Stimulated activated CD4-positive, alpha-beta T cell treated with anti-CD3 and anti-CD28 coated beads, Interleukin-15, amount 100 ng/mL, for 24 hours (primary cell): ENCODE measurements around the gene SEZ6.

Experiments used
- DNase-seq: peaks from one replicate; pipeline ENCODE4 v3.0.0-alpha.2; 2020

SEZ6 gene

DNA sequence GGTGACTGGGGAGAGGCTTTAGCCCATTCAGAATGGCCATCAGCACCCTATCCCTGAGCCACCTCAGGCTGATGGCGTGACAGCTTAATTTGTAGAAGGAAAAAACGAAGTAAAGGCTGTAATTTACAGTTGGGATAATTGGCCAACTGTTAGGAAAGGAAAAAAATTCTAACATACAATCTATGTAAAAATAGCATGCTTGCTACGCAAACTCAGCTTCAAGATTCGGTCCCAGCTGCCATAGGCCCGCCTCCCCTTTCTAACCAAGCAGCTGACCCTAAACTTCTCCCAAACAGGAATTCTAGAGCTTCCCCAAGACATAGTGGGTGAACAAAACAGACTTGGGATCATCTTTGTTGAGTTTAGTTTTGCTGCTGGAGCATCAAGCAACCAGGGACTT, 4.9 kb downstream of the SEZ6 start:
- DNase-seq = no peak

DNA sequence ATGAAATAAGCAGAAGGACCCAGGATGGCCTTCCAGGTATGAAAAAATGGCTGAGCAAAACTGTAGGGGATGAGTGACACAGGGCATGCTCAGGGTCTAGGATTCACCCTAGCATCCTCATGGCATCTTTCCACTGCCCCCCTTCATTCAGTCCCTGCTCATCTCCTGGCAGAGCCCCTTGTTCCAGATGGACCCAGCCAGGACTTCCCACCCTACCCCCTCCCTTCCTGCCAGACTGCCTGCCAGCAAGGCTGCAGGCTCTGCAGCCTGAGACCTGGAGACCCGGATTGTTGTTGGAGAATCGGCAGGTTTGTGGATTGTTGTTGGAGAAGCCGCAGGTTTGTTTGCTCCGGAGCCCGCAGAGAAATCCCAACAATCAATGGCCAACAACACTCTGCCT, 6.6 kb downstream of the SEZ6 start:
- no peak for DNase-seq

DNA sequence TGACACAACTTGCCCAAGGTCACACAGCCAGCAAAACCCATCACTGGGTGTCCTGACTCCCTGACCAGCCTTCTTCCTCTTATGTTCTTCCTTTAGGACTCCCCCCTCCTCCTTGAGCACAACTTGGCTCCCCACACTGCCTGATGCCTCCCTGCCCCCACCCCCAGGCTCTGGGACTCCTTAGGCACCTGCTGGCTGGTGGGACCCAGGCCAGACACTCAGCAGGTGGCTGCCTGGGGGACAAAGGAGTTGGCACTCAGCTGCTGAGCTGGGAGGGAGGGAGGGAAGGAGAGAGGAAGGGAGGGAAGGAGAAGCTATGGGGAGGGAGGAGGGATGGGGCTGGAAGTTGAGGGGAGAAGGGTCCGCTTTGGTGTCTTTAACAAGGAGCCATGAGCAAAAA, 8.0 kb downstream of the SEZ6 start:
- DNase-seq = no peak

DNA sequence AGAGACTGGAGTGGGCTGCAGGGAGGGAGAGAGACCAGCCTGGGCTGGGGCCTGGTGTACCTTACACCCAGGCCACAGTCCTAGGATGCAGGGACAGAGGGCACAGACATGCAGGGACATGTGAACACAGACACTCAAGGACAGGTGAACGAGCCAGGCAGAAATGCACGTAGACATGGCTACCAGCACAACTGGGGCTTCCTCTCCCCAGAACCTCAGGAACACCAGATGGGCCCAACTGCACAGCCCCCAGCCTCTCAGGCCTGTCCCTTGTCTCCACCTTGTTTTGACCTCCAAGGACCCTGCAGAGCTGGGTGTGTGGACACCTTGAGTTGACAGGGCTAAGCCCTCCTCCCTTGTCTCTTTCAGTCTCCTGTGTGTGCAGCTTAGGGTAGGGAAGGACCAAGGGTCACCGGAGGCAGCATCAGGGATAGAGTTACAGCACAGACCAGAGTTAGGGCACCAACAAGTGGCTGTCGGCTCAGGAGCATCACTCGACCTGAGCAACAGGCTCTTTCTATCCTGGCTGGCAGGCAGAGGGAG, 9.2 kb downstream of the SEZ6 start:
- DNase-seq = no peak

DNA sequence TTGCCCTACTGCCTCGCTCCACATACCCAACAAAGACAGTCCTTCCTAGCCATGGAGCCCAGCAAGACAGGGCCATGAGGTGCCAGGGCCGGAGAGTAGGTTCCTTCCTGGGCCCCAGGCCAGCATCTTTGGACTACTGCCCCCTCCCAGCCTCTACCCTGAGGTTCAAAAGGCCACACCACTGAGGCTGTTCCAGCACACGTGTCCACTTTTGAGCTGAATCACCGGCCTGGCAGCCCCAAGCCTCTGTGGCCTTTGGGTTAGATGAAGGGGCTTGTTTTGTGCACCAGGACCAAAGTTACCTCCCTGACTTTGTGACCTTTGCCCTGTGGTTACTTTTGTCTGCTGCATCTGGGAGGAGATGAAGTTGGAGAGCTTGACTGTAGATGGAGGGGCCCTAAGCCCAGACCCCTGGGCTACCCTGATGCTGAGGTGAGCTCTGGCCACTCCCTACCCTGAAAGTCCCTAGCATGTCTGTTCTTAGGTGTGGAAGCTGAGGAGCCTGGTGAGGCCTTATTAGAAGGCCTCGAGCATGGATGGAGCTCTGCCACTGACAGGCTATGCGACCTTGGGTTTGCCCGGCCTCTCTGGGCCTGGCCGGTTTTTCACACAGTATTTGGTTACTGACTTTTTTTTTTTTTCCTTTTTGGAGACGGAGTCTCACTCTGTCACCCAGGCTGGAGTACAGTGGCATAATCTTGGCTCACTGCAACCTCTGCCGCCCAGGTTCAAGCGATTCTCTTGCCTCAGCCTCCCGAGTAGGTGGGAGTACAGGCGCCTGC, 12.0 kb downstream of the SEZ6 start:
- no peak for DNase-seq

DNA sequence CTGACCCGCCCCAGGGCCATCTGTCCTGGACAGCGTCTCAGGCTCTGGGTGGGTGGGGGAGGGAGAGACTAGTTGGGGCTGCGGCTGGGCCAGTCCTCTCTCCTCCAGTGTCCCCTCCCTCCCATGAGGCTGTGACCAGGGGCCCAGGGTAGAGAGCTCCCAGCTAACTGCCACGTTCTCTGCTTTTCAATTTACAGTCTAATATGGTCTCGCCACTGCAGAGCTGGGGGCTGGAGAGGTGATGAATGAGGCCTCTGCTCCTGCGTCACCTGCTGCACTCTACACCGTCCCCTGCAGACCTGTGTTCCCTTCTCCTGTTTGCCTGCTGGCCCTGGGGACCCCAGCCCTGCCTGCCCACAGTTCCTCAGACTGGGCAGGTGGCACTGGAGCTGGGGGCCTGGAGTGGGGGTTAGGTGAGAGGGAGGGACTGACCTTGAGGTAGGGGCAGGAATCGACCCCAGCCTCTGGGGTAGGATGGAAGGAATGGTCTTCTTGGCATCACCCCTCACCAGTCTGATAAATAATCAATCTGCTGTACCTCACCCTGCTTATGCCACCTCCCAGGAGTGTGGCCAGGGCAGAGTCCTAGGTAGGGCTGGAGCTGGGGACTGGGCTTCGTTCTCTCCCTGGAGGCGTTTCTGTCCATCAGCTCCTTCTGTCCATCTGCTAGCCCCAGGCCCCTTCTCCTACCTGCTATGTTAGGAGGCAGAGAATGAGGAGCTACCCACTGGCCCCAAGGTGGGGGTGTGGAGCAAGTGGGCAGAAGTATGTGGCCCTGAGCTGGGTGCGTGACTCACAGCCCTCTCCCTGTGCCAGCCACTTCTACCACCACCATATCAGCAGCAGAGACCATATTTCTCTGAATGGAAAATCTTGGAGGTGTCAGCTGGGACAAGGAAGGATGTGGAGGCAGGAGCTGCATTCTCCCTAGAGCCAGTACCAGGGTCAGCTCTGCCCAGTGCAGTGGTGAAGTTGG, 12.9 kb downstream of the SEZ6 start:
- no peak for DNase-seq

DNA sequence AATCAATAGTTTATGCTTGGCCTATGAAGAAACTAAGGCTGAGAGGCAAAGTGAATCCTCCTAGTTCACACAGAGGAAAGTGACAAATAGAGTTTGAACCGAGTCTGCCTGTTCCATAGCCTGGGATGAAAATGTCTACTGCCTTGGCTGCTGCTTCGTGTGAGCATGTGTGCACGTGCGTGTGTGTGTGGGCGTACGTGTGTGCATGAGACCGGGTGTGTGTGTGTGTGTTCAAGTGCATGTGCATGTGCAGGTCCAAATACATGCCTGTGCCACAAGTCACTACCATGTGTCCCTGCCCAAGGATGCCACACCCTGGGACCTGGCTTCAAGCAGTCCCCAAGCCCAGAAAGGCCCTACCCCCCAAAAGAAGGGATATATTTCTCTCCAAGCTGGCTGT, 13.6 kb downstream of the SEZ6 start:
- DNase-seq = no peak

DNA sequence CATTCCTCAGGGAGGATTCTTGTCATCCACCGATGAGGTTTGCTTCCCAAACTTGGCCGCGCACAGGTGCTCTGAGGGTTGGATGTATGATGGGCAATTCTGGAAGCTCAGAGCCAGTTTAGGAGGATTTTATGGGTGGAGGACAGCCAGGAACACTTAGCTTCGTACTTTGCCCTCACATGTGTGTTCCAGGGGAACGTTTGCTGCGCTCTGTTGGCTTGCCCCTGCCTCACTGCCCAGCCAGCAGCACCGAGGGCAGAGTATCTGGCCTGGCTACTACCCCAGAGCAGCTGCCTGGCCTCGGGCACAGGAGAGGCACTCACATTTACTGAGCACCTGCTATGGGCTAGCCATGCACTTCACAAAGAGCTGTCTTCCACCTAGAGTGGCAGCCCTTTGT, 14.1 kb downstream of the SEZ6 start:
- DNase-seq = no peak

DNA sequence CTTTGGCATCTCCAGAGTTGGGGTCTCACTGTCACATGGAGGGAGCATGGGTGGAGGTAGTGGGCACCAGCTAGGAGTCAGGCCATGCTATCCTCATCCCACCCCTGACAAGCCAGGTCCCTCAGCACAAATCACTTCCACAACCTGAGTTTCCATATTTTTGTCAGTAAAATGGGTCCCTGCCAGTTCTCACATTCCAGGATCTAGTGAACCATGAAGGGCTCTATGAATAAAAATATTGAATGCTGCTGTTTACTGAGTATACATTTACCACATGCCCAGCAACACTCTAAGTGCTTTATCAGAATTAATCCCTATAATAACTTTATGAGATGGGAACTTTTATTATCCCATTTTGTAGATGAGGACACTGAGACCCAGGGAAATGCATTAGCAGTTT, 16.8 kb downstream of the SEZ6 start:
- no peak for DNase-seq

DNA sequence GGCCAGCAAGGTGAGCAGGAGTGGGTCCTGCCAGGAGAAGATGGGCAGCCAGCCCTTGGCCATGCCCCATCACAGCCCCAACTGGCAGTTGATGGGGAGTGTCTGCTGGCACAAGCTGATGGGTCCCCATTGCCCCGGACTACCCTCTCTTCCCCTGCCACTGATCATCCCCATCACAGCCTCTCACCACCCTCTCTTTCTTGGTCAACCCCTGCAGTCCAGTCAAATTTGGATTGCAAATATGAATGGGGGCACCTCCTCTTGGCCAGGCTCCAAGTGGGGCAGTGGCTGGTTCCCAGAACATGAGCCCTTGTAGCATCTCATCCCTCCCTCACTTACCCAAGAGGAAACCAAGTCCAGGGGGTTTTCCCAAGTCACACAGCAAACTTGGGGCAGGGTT, 17.4 kb downstream of the SEZ6 start:
- DNase-seq = no peak

DNA sequence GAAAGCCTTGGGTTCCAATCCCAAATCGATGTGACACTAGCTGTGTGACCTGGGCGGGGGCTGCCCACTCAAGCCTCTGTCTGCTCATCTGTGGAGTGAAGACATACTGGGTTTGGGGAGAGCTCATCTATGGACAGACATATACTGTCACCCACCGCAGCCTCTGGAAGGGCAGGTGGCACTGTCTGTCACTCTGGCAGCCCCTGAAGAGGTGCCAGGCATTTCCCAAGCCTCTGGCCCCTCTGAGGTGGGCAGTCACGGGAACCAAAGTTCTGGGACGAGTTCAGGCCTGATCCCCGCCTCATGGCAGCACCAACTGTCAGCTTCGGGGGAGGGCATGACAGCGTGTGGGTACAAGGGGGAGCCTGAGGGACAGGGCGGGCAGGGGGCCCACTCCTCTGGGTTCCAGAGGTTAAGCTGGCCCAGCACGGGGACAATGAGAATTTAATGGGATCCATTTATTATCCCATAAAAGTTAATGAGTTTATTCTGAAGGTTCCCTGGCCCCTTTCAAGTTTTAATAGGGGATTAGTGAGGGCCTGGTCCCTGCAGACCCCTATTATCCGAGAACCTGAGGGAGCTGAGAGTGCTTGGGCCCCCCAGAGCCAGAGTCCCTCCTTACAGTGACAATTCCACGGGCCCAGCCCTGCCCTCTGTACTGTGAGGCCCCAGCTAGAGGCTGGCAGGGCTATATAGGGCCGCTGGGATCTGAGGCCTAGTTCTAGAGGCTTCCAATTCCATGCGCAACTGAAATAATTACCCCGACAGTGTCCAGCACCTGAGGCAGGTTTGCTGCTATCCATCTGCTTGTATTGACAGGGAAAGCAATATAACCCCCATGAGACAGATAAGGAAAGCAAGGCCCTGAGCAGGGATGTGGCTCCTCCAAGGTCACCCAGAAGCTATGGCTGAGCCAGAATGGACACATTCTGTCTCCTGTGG, 18.8 kb downstream of the SEZ6 start:
- no peak for DNase-seq

DNA sequence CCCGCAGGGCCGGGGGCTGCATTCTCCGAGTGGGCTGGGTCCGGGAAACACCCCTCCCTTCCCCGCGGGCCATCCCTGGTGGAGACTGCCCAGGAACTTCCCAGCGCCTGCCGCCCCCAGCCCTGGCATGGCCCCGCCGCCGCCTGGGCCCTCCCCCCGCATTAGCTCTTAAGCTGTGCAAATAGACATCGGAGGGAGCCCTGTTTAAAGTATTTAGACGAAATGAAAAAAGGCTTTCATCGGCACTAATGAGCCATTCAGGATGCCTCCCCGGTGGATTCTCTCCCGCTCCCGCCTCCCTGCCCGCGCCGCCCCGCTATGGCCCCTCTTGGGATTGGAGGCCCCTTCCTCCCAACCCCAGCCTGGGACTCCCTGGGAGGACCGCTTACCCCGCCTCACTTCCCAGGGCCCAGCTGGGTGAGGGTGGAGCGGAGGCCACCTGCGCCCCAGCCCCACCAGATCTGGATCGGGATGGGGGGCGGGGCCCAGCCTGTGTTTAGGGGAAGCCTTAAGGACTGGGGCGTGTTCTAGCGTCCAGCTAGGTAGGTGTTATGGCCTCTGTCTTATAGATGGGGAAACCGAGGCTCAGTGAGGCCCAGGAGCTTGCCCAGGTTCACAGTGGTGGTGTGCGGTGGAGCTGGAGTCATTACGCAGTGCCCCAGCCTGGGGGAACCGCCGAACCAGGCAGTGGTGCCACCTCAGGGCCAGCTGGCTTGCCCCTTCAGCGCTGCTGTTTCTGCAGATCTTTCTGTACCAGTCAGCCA, 19.7 kb downstream of the SEZ6 start:
- DNase-seq = no peak

DNA sequence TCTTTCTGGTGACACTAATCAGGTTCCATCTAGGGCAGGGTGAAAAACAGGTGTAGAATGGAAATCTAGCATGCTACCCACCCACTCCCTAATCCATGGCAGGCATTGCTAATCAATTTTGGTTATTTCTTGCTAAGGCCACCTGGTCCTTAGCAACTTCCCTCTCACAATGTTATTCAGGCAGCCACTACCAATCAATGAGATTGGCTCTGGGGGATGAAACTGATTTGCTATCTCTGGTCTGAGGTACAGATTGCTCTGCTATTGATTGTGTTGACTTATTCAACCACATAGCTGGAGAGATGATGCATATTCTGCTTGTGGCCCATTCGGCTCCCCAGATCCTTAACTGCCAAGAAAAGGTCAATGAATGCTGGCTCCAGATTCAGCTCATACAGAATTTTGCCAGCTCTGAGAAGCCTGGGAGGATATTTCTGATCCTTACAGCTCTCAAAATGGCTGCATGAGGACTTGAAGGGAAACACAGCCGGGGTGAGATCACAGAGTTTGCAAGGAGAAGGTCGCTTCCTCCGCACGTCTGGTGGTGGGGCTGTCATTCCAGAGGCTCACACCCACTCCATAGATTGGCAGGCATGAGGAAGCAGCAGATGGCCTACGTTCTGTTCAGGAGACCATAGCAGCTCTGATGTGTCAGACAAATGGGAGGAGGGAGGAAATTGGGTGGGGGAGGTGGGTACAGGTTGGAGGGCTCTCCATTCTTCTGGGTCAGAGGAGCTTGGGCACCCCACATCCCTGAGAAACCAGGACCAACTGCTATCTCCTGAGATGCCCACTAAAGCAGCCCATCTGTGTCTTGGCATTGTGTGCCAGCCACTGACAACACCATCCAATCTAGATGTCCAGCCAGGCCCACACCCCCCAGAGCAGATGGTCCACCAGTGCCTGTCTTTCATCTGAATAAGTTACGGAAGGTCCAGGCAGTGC, 22.3 kb downstream of the SEZ6 start:
- DNase-seq = no peak

DNA sequence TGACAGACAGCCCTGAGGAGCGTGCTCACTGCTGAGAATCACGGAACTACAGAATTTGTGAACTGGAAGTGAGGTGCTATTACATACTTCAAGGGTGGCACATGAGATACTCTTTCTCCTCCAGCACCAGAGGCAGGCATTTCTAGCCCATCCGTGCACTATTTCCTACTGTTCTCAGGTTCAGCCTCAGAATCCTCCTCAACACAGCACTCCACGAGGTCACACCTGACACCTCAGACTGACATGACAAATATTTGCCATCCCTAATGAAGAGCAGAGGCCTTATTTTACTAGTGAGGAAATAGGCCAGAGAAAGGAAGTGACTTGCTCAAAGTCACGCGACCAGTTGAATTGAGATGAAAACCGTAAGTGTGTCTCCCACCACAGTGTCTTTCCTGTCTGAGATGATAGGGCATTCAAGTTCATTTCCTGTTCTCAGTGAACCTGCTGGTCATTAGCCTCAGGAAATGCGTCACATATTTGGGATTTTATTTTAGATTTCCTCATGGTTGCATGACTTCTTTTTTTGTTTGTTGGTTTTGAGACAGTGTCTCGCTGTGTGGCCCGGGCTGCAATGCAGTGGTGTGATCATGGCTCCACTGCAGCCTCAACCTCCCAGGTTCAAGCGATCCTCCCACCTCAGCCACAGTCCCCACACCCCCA, 23.6 kb downstream of the SEZ6 start:
- DNase-seq = peak; percentile 52

DNA sequence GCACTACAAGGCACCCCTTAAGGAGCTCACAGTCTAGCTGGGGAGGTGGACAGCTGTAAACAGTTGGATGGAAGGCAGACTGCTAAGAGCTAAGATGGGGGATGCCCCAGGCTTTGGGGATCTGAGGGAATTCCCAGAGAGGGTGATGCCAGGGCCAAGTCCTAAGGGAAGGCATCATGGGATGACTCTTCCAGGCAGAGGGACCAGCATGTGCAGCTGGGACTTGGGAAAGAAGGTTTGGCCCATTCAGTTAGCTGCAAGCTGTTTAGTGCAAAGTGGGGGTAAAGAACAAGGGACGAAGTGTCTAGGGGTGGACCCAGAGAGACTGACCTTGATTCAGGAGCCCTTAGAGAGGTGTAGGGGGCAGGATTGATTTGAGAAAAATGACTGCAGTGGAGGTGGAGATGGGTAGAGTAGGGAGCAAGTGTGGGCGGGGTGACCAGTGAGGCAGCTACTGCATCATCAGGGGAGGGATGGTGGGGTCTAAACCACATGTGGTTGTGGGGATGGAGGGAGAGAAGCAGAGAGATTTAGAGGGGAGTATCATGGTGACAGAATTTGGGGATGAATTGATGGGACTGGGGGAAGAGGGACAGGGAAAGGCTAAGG, 27.4 kb downstream of the SEZ6 start:
- DNase-seq = no peak

DNA sequence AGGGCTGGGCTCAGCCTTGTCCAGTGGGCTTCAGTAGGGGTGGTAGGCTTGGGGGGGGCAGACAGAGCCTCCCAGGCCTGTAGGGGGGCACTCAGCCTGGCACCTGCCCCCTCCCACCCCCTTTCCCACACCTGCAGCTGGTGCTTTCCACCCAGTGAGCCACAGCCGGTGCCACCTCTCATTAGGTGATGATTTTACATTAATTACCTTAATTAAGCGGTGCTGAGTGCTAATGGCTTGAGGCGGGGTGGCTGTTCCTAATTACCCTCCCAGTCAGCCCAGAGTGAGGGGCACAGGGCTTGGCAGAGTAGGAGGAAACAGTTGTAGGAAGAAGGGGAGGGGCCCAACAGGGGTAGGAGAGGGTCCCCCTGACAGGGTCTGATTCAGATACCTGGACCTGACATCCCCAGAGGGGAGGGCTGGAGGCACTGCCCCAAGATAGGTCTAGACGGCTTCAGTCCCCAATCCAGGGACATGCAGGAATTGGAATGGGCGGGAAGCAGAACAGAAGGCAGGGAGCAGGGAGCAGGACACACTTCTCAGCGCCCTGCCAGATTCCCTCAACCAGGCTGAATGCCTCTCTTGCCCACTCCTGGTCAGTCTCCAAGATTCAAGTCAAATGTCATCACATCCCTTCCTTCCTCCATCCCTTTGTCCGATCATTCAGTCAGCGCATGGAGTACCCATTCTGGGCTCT, 28.0 kb downstream of the SEZ6 start:
- DNase-seq = no peak

DNA sequence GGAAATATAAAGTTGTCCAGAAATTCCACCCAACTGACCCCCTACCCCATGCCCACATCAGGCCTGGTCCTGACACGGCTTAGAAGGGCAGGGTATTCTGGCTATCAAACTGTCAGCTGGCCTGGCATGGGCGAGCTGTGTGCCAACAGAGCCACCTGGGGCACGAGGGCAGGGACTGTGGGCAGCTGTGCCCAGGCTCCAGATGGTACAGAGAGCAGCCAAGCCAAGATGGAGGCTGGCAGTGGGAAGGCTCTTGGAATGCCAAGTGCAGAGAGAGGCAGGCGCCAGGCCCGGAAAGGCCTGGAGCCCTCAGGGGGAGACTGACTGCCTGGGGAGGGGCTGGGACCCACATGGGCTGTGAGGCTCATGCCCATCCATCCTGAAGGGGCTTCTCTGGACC, 30.2 kb downstream of the SEZ6 start:
- no peak for DNase-seq

DNA sequence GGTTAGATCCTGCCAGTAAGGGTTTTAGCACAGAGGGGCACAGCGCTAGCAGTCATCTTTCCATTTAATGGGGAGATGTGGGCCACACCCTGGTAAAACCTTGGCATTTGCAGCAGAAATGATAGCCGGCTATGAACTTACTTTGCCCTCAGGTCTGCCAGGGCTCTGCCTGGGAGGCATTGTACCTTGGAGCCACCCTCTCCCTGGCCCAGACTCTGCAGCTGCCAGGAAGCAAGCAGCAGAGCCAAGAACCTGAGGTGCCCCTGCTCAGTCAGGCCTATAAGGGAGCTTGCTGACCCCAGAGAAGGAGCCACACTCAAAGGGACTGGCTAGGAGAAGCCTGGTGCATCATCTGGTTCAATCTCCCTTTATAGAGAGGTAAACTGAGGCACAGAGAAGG, 30.8 kb downstream of the SEZ6 start:
- no peak for DNase-seq

DNA sequence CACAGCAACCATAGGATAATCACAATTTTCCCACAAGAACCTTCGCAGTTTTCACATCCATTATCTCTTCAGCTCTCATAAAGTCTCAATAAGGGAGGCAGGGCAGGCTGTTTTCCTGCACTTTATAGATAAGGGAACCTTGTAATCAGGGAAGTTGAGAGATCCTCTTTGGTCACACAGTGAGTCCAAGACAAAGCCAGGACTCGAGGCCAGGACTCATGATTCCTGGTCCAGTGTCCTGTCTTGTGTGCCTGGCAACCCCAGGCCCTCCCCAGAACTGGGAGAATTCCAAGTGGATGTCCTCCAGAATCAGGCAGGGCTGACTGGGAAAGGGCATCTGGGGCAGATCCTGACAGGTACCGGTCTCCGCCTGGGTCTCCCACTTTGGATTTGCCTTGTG, 31.4 kb downstream of the SEZ6 start:
- DNase-seq = no peak
